ENCODE measurements around the gene TMPRSS7.

GRCh38 chr3:112109322-112109721 is 74.8 kb downstream of the TMPRSS7 start:
- no peak for TF ChIP-seq SNAI2 (CRISPR knock-in tag; IDR thresholded peaks at IDR 0.05)
- TF ChIP-seq ZNF8 (CRISPR knock-in tag; IDR thresholded peaks at IDR 0.05), result no peak
- no peak for TF ChIP-seq POU6F1 (CRISPR knock-in tag; IDR thresholded peaks at IDR 0.05; ENCODE audit: borderline replicate concordance, low read depth)
- TF ChIP-seq RARB (CRISPR knock-in tag; IDR thresholded peaks at IDR 0.05), result no peak
- TF ChIP-seq CSRNP3 (CRISPR knock-in tag; IDR thresholded peaks at IDR 0.05), result no peak
